ENCODE measurements around the gene FOXK1.
A peak's percentile ranks its signal among the peaks of the same experiment; 100 is the strongest.

The FOXK1 gene

GRCh38 chr7:4766666-4767519 is 84.8 kb downstream of the FOXK1 start:
- no peak for DNase-seq

GRCh38 chr7:4768597-4769569 is 86.8 kb downstream of the FOXK1 start:
- DNase-seq, result no peak

GRCh38 chr7:4769761-4770160 is 87.7 kb downstream of the FOXK1 start:
- DNase-seq, result no peak

- DNase-seq, result no peak
Observed at GRCh38 chr7:4770886-4771285, 88.8 kb downstream of the FOXK1 start.

GRCh38 chr7:4771737-4772136 is 89.6 kb downstream of the FOXK1 start:
- no peak for DNase-seq

- DNase-seq, result no peak
Observed at GRCh38 chr7:4772306-4772705, 90.2 kb downstream of the FOXK1 start.

GRCh38 chr7:4774007-4774406 is 91.9 kb downstream of the FOXK1 start:
- DNase-seq, result no peak

GRCh38 chr7:4774658-4775249 is 92.7 kb downstream of the FOXK1 start:
- no peak for DNase-seq

- DNase-seq, result peak; percentile 93
Observed at GRCh38 chr7:4775250-4775847, 93.3 kb downstream of the FOXK1 start, which contains the start of gene AP5Z1. Gene AP5Z1, plus strand, starts transcription at chr7:4775623. Its CDS starts 93 bp downstream, at chr7:4775716.

- DNase-seq, result peak; percentile 35
Observed at GRCh38 chr7:4775848-4776623, 93.9 kb downstream of the FOXK1 start.

GRCh38 chr7:4779118-4779517 is 97.0 kb downstream of the FOXK1 start:
- no peak for DNase-seq

- no peak for DNase-seq
Observed at GRCh38 chr7:4781366-4782069, 99.4 kb downstream of the FOXK1 start.

GRCh38 chr7:4782333-4783291 is 100.5 kb downstream of the FOXK1 start:
- no peak for DNase-seq

- DNase-seq, result no peak
Observed at GRCh38 chr7:4783292-4783652, 101.2 kb downstream of the FOXK1 start.

- no peak for DNase-seq
Observed at GRCh38 chr7:4783762-4784351, 101.8 kb downstream of the FOXK1 start.

GRCh38 chr7:4784799-4785198 is 102.7 kb downstream of the FOXK1 start:
- DNase-seq, result no peak

GRCh38 chr7:4785371-4785770 is 103.3 kb downstream of the FOXK1 start:
- no peak for DNase-seq

- no peak for DNase-seq
Observed at GRCh38 chr7:4786015-4786414, 103.9 kb downstream of the FOXK1 start.

GRCh38 chr7:4787541-4787940 is 105.4 kb downstream of the FOXK1 start:
- no peak for DNase-seq
